ENCODE data around the gene UBE2I. TPM values are rescaled to one million over a fixed set of nuclear protein-coding genes. Genes with fewer than 3 reads are reported as not detected.

The UBE2I gene
- total RNA-seq, 2 donors from 2014 or later = 76.6 to 87.1 TPM

- intact Hi-C loops (cut with DNase I, micrococcal nuclease) = no loop called here
- ATAC-seq (no peak), DNase-seq (no peak)
Measured at GRCh38 chr16:1364510-1364909, 55.1 kb downstream of the UBE2I start.

GRCh38 chr16:1366060-1366711 is 56.8 kb downstream of the UBE2I start:
- intact Hi-C loops (cut with DNase I, micrococcal nuclease) = no loop called here
- ATAC-seq (no peak), DNase-seq (no peak)

- no peak for ATAC-seq
- intact Hi-C loops (cut with DNase I, micrococcal nuclease) = no loop called here
- no peak for DNase-seq
Measured at GRCh38 chr16:1366712-1367299, 57.4 kb downstream of the UBE2I start.

GRCh38 chr16:1367486-1368174 is 58.2 kb downstream of the UBE2I start:
- intact Hi-C loops (cut with DNase I, micrococcal nuclease) = no loop called here
- no peak for ATAC-seq
- DNase-seq = no peak

- intact Hi-C loops (cut with DNase I, micrococcal nuclease) = no loop called here
- ATAC-seq (no peak), DNase-seq (no peak)
Measured at GRCh38 chr16:1371054-1371978, 61.9 kb downstream of the UBE2I start.

GRCh38 chr16:1372292-1372950 is 63.0 kb downstream of the UBE2I start:
- ATAC-seq (no peak), DNase-seq (no peak)
- intact Hi-C loops (cut with DNase I, micrococcal nuclease) = no loop called here

GRCh38 chr16:1374418-1375297 is 65.2 kb downstream of the UBE2I start:
- DNase-seq (no peak), ATAC-seq (no peak)
- intact Hi-C loops (cut with DNase I, micrococcal nuclease) = no loop called here

GRCh38 chr16:1375298-1375640 is 65.8 kb downstream of the UBE2I start:
- ATAC-seq (no peak), DNase-seq (no peak)
- intact Hi-C loops (cut with DNase I, micrococcal nuclease) = no loop called here

GRCh38 chr16:1375741-1376410 is 66.4 kb downstream of the UBE2I start:
- DNase-seq (no peak), ATAC-seq (no peak)
- intact Hi-C loops (cut with DNase I, micrococcal nuclease) = no loop called here

Other genes with a start within 250 kb of the UBE2I start
- under 1 TPM in 1 of 2 donors, not detected in 1; 0.25 TPM for gene SSTR5, start 236.9 kb upstream of the UBE2I start, total RNA-seq
- not detected for gene C1QTNF8, start 213.4 kb upstream of the UBE2I start, total RNA-seq
- gene CACNA1H, start 156.5 kb upstream of the UBE2I start, total RNA-seq = 10 to 100 TPM in 1 of 2 donors, 1 to 10 TPM in 1; 3.8 to 15.6 TPM
- gene TPSG1, start 84.4 kb upstream of the UBE2I start, total RNA-seq = 100 to 1,000 TPM in 1 of 2 donors, 10 to 100 TPM in 1; 60.7 to 124 TPM
- 10 to 100 TPM in 1 of 2 donors, 1 to 10 TPM in 1; 6.4 to 18.6 TPM for gene TPSB2, start 79.5 kb upstream of the UBE2I start, total RNA-seq
- 10 to 100 TPM in 1 of 2 donors, 1 to 10 TPM in 1; 5.7 to 49.9 TPM for gene TPSAB1, start 68.9 kb upstream of the UBE2I start, total RNA-seq
- gene TPSD1, start 53.6 kb upstream of the UBE2I start, total RNA-seq = 1 to 10 TPM in 1 of 2 donors, under 1 TPM in 1; 0.18 to 2.8 TPM
- 10 to 100 TPM in 1 of 2 donors, 1 to 10 TPM in 1; 7.5 to 12.3 TPM for gene BAIAP3, start 24.0 kb downstream of the UBE2I start, total RNA-seq
- 10 to 100 TPM; 50.7 to 54.4 TPM for gene TSR3, start 42.2 kb downstream of the UBE2I start, total RNA-seq
- gene GNPTG, start 42.3 kb downstream of the UBE2I start, total RNA-seq = 10 to 100 TPM; 57.6 to 61.8 TPM
- 10 to 100 TPM; 14.7 to 15.0 TPM for gene UNKL, start 105.1 kb downstream of the UBE2I start, total RNA-seq
- gene UQCC4, start 111.1 kb downstream of the UBE2I start, total RNA-seq = 10 to 100 TPM; 11.6 to 17.2 TPM
- gene PERCC1, start 121.4 kb downstream of the UBE2I start, total RNA-seq = not detected
- under 1 TPM; 0.55 to 0.59 TPM for gene CCDC154, start 134.9 kb downstream of the UBE2I start, total RNA-seq
- 10 to 100 TPM; 42.3 to 44.9 TPM for gene CLCN7, start 165.4 kb downstream of the UBE2I start, total RNA-seq
- gene PTX4, start 179.3 kb downstream of the UBE2I start, total RNA-seq = not detected
- gene TELO2, start 183.7 kb downstream of the UBE2I start, total RNA-seq = 10 to 100 TPM; 26.6 to 36.3 TPM
- 1 to 10 TPM; 2.6 to 4.9 TPM for gene TMEM204, start 224.0 kb downstream of the UBE2I start, total RNA-seq